ENCODE data around the gene EPM2AIP1. TPM values are rescaled to one million over a fixed set of nuclear protein-coding genes. Genes with fewer than 3 reads are reported as not detected.

Gene EPM2AIP1
- polyA plus RNA-seq, 1 donor from 2014 or later = 41.4 TPM

GRCh38 chr3:36945333-36945980 lies 47.5 kb downstream of the EPM2AIP1 start:
- Histone ChIP-seq H3K36me3 (ENCODE audit: insufficient read depth, low read length) (no peaks in the 10 kb centered on the region), H3K4me3 (ENCODE audit: low read length) (no peak overlapping the region), H3K79me2 (replicated peaks; ENCODE audit: insufficient read depth, low read length) (no peaks in the 10 kb centered on the region), H4K20me1 (ENCODE audit: insufficient read depth) (no peaks in the 10 kb centered on the region), H3K9ac (ENCODE audit: low read length) (no peak overlapping the region), H3K27me3 (ENCODE audit: insufficient read depth, low read depth, low read length) (peaks cover 24% of the 10 kb centered on the region), H3K4me2 (ENCODE audit: low read length) (no peak overlapping the region), H3K9me3 (ENCODE audit: low read length) (peaks cover 18% of the 10 kb centered on the region), H3K9me2 (ENCODE audit: insufficient read depth, low read length) (no peaks in the 10 kb centered on the region), H3F3A (ENCODE audit: insufficient read depth, low read length, poor library complexity, severe bottlenecking) (no peaks in the 10 kb centered on the region), H3K27ac (ENCODE audit: low read length) (no peak overlapping the region), H2AFZ (ENCODE audit: low read depth, low read length) (no peak overlapping the region)
- TF ChIP-seq TAF1 (IDR thresholded peaks at IDR 0.05; ENCODE audit: low read depth) (no peak), CTCF (IDR thresholded peaks at IDR 0.05; ENCODE audit: poor library complexity, severe bottlenecking) (no peak), EZH2 (IDR thresholded peaks at IDR 0.05; ENCODE audit: borderline replicate concordance, insufficient read depth, low read length, poor library complexity, severe bottlenecking) (no peak), EP300 (conservative IDR thresholded peaks at IDR 0.05; ENCODE audit: poor library complexity, severe bottlenecking) (no peak), RAD21 (conservative IDR thresholded peaks at IDR 0.05) (no peak), MXI1 (conservative IDR thresholded peaks at IDR 0.05; ENCODE audit: poor library complexity, severe bottlenecking) (no peak), SMC3 (conservative IDR thresholded peaks at IDR 0.05; ENCODE audit: poor library complexity) (no peak), POLR2AphosphoS5 (IDR thresholded peaks at IDR 0.05) (no peak), REST (IDR thresholded peaks at IDR 0.05; ENCODE audit: borderline replicate concordance) (no peak)

GRCh38 chr3:36944641-36945270 lies 48.2 kb downstream of the EPM2AIP1 start, which contains the start of gene TRANK1:
TSS of gene TRANK1 (minus strand) at chr3:36945054. CDS start at chr3:36944809, 245 bp downstream.
- TF ChIP-seq EP300 (conservative IDR thresholded peaks at IDR 0.05; ENCODE audit: poor library complexity, severe bottlenecking) = no peak
- no peak for TF ChIP-seq RAD21 (conservative IDR thresholded peaks at IDR 0.05)
- TF ChIP-seq MXI1 (conservative IDR thresholded peaks at IDR 0.05; ENCODE audit: poor library complexity, severe bottlenecking) = no peak
- TF ChIP-seq EZH2 (IDR thresholded peaks at IDR 0.05; ENCODE audit: borderline replicate concordance, insufficient read depth, low read length, poor library complexity, severe bottlenecking) = no peak
- TF ChIP-seq REST (IDR thresholded peaks at IDR 0.05; ENCODE audit: borderline replicate concordance) = no peak
- no peak for TF ChIP-seq POLR2AphosphoS5 (IDR thresholded peaks at IDR 0.05)
- no peak for TF ChIP-seq TAF1 (IDR thresholded peaks at IDR 0.05; ENCODE audit: low read depth)
- no peak for TF ChIP-seq CTCF (IDR thresholded peaks at IDR 0.05; ENCODE audit: poor library complexity, severe bottlenecking)
- TF ChIP-seq SMC3 (conservative IDR thresholded peaks at IDR 0.05; ENCODE audit: poor library complexity) = no peak
- H3K27me3 ChIP-seq (ENCODE audit: insufficient read depth, low read depth, low read length) = peaks cover 24% of the 10 kb centered on the region
- H3K36me3 ChIP-seq (ENCODE audit: insufficient read depth, low read length) = no peaks in the 10 kb centered on the region
- no peaks in the 10 kb centered on the region for H4K20me1 ChIP-seq (ENCODE audit: insufficient read depth)
- no peak within 1 kb of the TSS for H3K27ac ChIP-seq (ENCODE audit: low read length)
- no peak within 1 kb of the TSS for H2AFZ ChIP-seq (ENCODE audit: low read depth, low read length)
- H3F3A ChIP-seq (ENCODE audit: insufficient read depth, low read length, poor library complexity, severe bottlenecking) = no peaks in the 10 kb centered on the region
- no peak within 1 kb of the TSS for H3K4me2 ChIP-seq (ENCODE audit: low read length)
- H3K79me2 ChIP-seq (replicated peaks; ENCODE audit: insufficient read depth, low read length) = no peaks in the 10 kb centered on the region
- peaks cover 18% of the 10 kb centered on the region for H3K9me3 ChIP-seq (ENCODE audit: low read length)
- no peak within 1 kb of the TSS for H3K9ac ChIP-seq (ENCODE audit: low read length)
- H3K4me3 ChIP-seq (ENCODE audit: low read length) = peak within 1 kb of the TSS; percentile 57
- H3K9me2 ChIP-seq (ENCODE audit: insufficient read depth, low read length) = no peaks in the 10 kb centered on the region

Measured in neural cell (in vitro differentiated cells).